Endothelial cell of umbilical vein (primary cell): ENCODE data around the gene SMAD6. TPM values are rescaled to one million over a fixed set of nuclear protein-coding genes. Genes with fewer than 3 reads are reported as not detected.

Source experiments
- BruUV-seq: library from RNA; stranded (reverse); fragments of 400-500 nt; replicated peaks from 2 replicates; lab custom pipeline; 2021; lab: Mats Ljungman, UMichigan
- CTCF ChIA-PET: fragments of 300-600, 350-600 bp; sonication (Branson Sonifier 250); formaldehyde crosslinking; loops from one replicate; lab custom pipeline; 2021; ENCODE audit warnings: antibody characterized with exemption, inconsistent platforms; lab: Charles Lee
- POLR2A ChIA-PET: fragments of 300-600, 350-600 bp; sonication (Branson Sonifier 250); formaldehyde crosslinking; loops from one replicate; lab custom pipeline; 2021; ENCODE audit warnings: antibody characterized with exemption, inconsistent platforms; lab: Charles Lee
- DNase-seq: peaks from one replicate; pipeline ENCODE4 v3.0.0-alpha.2; 2011; ENCODE audit warnings: low read depth, low spot score
- FAIRE-seq: peaks from 2 replicates; lab custom pipeline; 2011; peaks lifted over from hg19 to GRCh38; lab: Jason Lieb, UNC
- H2AFZ ChIP-seq: 2 replicates; pipeline ENCODE4 v1.6.0; 2012; ENCODE audit warnings: low read depth, low read length, control low read depth, inconsistent platforms
- H3K27ac ChIP-seq: 2 replicates; pipeline ENCODE4 v1.5.1; 2011; ENCODE audit warnings: low read depth, mild to moderate bottlenecking, control low read depth, low read length, moderate library complexity; ENCODE audit not compliant: insufficient read depth
- H3K27me3 ChIP-seq, 2 experiments: 2 replicates each; pipeline versions ENCODE4 v1.6.0 to v1.6.1; 2011; ENCODE audit warnings: low read length in 2 of 2, mixed read lengths in 1 of 2; ENCODE audit not compliant: control insufficient read depth in 2 of 2, insufficient read depth in 2 of 2
- H3K36me3 ChIP-seq, 2 experiments: 2 replicates in 1 of 2; 3 replicates in 1 of 2; pipeline ENCODE4 v1.5.1; 2011; ENCODE audit warnings: low read length in 2 of 2, mild to moderate bottlenecking in 1 of 2, moderate library complexity in 1 of 2; ENCODE audit not compliant: control insufficient read depth in 2 of 2, insufficient read depth in 2 of 2; ENCODE audit errors: extremely low read depth in 1 of 2
- H3K4me1 ChIP-seq: 3 replicates; pipeline ENCODE4 v1.5.1; 2011; ENCODE audit warnings: mild to moderate bottlenecking, low read length; ENCODE audit not compliant: control insufficient read depth, insufficient read depth; ENCODE audit errors: extremely low read depth
- H3K4me2 ChIP-seq: 2 replicates; pipeline ENCODE4 v1.6.1; 2011; ENCODE audit warnings: low read length, control low read depth, mixed read lengths; ENCODE audit not compliant: insufficient read depth
- H3K4me3 ChIP-seq, 3 experiments: fragments of 200-600 bp in 1 of 3; sonication (generic), shearing (Covaris generic) in 1 of 3; replicated peaks in 1 of 3; 2 replicates each; pipeline ENCODE4 v1.5.1; 2011 to 2016; ENCODE audit warnings: control low read depth in 3 of 3, low read length in 3 of 3, mild to moderate bottlenecking in 2 of 3, inconsistent platforms in 1 of 3, low read depth in 1 of 3, moderate library complexity in 1 of 3; ENCODE audit not compliant: insufficient read depth in 1 of 3
- H3K79me2 ChIP-seq: 2 replicates; pipeline ENCODE4 v1.6.0; 2012; ENCODE audit warnings: low read length, inconsistent platforms; ENCODE audit not compliant: control insufficient read depth, insufficient read depth
- H3K9ac ChIP-seq: replicated peaks from 2 replicates; pipeline ENCODE3; 2011; ENCODE audit warnings: low read length, control low read depth; ENCODE audit not compliant: insufficient read depth; ENCODE audit errors: extremely low read depth
- H3K9me1 ChIP-seq: replicated peaks from 3 replicates; pipeline ENCODE4 v1.6.0; 2011; ENCODE audit warnings: mild to moderate bottlenecking, low read length; ENCODE audit not compliant: control insufficient read depth, insufficient read depth; ENCODE audit errors: extremely low read depth
- H3K9me3 ChIP-seq: replicated peaks from 2 replicates; pipeline ENCODE4 v1.5.1; 2012; ENCODE audit warnings: low read length, inconsistent platforms; ENCODE audit not compliant: control insufficient read depth, insufficient read depth
- H4K20me1 ChIP-seq: replicated peaks from 2 replicates; pipeline ENCODE3; 2011; ENCODE audit warnings: mild to moderate bottlenecking, low read length; ENCODE audit not compliant: control insufficient read depth, insufficient read depth; ENCODE audit errors: extremely low read depth
- EZH2 ChIP-seq: IDR thresholded peaks from 2 replicates; pipeline ENCODE4 v1.6.1; 2012; ENCODE audit warnings: borderline replicate concordance, low read depth, mild to moderate bottlenecking, moderate library complexity, low read length, inconsistent platforms; ENCODE audit not compliant: severe bottlenecking
- FOS ChIP-seq: IDR thresholded peaks from 2 replicates; pipeline ENCODE4 v1.6.1; 2011; ENCODE audit warnings: mild to moderate bottlenecking, low read length, moderate library complexity, borderline replicate concordance; ENCODE audit not compliant: insufficient read depth
- GATA2 ChIP-seq: IDR thresholded peaks from 2 replicates; pipeline ENCODE4 v1.7.0; 2011; ENCODE audit warnings: low read depth, mild to moderate bottlenecking, moderate library complexity, mixed read lengths, low read length; ENCODE audit not compliant: insufficient read length, insufficient read depth
- JUN ChIP-seq: IDR thresholded peaks from 2 replicates; pipeline ENCODE4 v1.6.1; 2011; ENCODE audit warnings: borderline replicate concordance, low read depth; ENCODE audit not compliant: insufficient read length, insufficient read depth
- MYC ChIP-seq: IDR thresholded peaks from one replicate; pipeline ENCODE4 v1.6.1; 2011; ENCODE audit warnings: mild to moderate bottlenecking, low read depth, low read length
- POLR2AphosphoS5 ChIP-seq: IDR thresholded peaks from 2 replicates; pipeline ENCODE4 v1.6.1; 2012; ENCODE audit warnings: low read depth, mild to moderate bottlenecking, control low read depth, low read length, moderate library complexity; ENCODE audit not compliant: insufficient read depth
- dilution Hi-C: fragments of 300-500 bp; cut with MboI; formaldehyde crosslinking; loops from one replicate; pipeline ENCODE4 v1.15.0; 2019; ENCODE audit warnings: low sequenced_read_pairs; ENCODE audit not compliant: extremely low pct_ligation_motif_present
- intact Hi-C: fragments of 100-400 bp; cut with micrococcal nuclease; formaldehyde crosslinking; loops from one replicate; pipeline ENCODE4 v1.10.0; 2022
- polyA plus RNA-seq, 4 experiments: library from polyadenylated mRNA; depleted of rRNA in 3 of 4; stranded (reverse) in 3 of 4; unstranded in 1 of 4; fragments of >200 nt; gene quantifications; 2 replicates each; pipeline versions ENCODE4 v1.2.1 to v1.2.3, GENCODE V29; 2011 to 2012; ENCODE audit warnings: missing spikeins in 1 of 4
- total RNA-seq: library from RNA; stranded (reverse); gene quantifications from 2 replicates; pipeline ENCODE4 v1.2.3, GENCODE V29; 2021
- TF ChIP-seq, protein P1 (sequence below), 2 donors: IDR thresholded peaks; 1 replicate in 1 of 2; 2 replicates in 1 of 2; pipeline ENCODE4 v1.5.1; 2011; ENCODE audit warnings: low read length in 2 of 2, mild to moderate bottlenecking in 2 of 2, moderate library complexity in 2 of 2, control low read depth in 1 of 2, inconsistent platforms in 1 of 2, low read depth in 1 of 2; ENCODE audit not compliant: insufficient read depth in 1 of 2; ENCODE audit errors: extremely low read depth in 1 of 2
- TF ChIP-seq, protein P2 (sequence below): IDR thresholded peaks from 2 replicates; pipeline ENCODE4 v1.6.1; 2011; ENCODE audit not compliant: insufficient read depth, insufficient read length

The SMAD6 gene
- total and polyA plus RNA-seq, 2 donors (not counting 3 experiments of a cell fraction or from before 2014, with no cell fraction given): 7.3 to 12.5 TPM

DNA sequence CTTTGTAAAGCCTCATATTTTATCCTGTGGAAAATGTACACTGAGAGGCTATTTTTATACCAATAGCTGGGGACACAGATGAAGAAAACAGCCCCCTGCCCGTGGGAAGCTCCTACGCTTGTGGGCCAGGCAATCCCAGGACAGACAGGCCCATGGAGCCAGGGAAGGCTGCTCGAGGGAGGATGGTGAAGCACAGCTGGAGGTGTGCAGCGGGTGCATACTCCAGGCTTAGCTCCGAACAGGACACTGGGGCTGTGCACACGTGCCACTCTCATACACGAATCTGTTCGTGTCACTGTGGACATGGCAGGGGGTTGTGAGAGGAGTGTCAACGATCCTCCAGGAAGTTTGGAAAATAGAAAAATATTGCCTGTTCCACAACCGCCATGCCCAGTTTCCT is 36.1 kb downstream of the SMAD6 start:
- BruUV-seq: no TSS peak
- no peaks in the 10 kb centered on the region for H3K9me3 ChIP-seq
- DNase-seq: no peak
- H3K27me3 ChIP-seq: no peaks in the 10 kb centered on the region
- no peak overlapping the region for H3K4me3 ChIP-seq
- H3K9me1 ChIP-seq: no peaks in the 10 kb centered on the region
- ChIA-PET POLR2A (no interaction called here), CTCF (no interaction called here)
- H4K20me1 ChIP-seq: no peaks in the 10 kb centered on the region
- no peaks in the 10 kb centered on the region for H3K36me3 ChIP-seq
- dilution Hi-C loops: no loop called here
- H3K79me2 ChIP-seq: peaks cover 55% of the 10 kb centered on the region
- FAIRE-seq: no peak
- no peak overlapping the region for H2AFZ ChIP-seq
- TF ChIP-seq GATA2: no peak
- no peak for TF ChIP-seq JUN
- no peak for TF ChIP-seq POLR2AphosphoS5
- TF ChIP-seq, protein P1, sequence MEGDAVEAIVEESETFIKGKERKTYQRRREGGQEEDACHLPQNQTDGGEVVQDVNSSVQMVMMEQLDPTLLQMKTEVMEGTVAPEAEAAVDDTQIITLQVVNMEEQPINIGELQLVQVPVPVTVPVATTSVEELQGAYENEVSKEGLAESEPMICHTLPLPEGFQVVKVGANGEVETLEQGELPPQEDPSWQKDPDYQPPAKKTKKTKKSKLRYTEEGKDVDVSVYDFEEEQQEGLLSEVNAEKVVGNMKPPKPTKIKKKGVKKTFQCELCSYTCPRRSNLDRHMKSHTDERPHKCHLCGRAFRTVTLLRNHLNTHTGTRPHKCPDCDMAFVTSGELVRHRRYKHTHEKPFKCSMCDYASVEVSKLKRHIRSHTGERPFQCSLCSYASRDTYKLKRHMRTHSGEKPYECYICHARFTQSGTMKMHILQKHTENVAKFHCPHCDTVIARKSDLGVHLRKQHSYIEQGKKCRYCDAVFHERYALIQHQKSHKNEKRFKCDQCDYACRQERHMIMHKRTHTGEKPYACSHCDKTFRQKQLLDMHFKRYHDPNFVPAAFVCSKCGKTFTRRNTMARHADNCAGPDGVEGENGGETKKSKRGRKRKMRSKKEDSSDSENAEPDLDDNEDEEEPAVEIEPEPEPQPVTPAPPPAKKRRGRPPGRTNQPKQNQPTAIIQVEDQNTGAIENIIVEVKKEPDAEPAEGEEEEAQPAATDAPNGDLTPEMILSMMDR (IDR thresholded peaks at IDR 0.05; ENCODE audit: extremely low read depth in 1 of 2, insufficient read depth in 1 of 2, low read depth in 1 of 2, low read length in 2 of 2): no peak
- TF ChIP-seq, protein P2, sequence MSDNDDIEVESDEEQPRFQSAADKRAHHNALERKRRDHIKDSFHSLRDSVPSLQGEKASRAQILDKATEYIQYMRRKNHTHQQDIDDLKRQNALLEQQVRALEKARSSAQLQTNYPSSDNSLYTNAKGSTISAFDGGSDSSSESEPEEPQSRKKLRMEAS: no peak
- TF ChIP-seq MYC: no peak
- no peak for TF ChIP-seq FOS
- no peak for TF ChIP-seq EZH2
- no peak overlapping the region for H3K9ac ChIP-seq
- no peak overlapping the region for H3K4me2 ChIP-seq
- intact Hi-C loops: no loop called here
- H3K4me1 ChIP-seq: peaks cover 29% of the 10 kb centered on the region
- no peak overlapping the region for H3K27ac ChIP-seq
